Middle frontal gyrus (tissue), 1 donor: ENCODE results near the gene SCGB1D4.
"Not testable (repeated sequence)": the region's sequence is repeated elsewhere in the genome, so short reads cannot be mapped to it uniquely, and the experiment has no call there.

Source experiments
- DNase-seq: peaks from one replicate; pipeline ENCODE4 v3.0.0-alpha.2; 2015; ENCODE audit warnings: low spot score; ENCODE audit errors: extremely low spot score

SCGB1D4 gene

GRCh38 chr11:62298975-62299374, at the start of gene SCGB1D4:
Gene SCGB1D4 (minus strand): TSS chr11:62299075. CDS start chr11:62299010, 65 bp downstream.
- no peak for DNase-seq

- DNase-seq, result no peak
Observed at GRCh38 chr11:62345861-62346260, 47.0 kb upstream of the SCGB1D4 start.

GRCh38 chr11:62344210-62344609, 45.3 kb upstream of the SCGB1D4 start:
- no peak for DNase-seq

- DNase-seq, result not testable (repeated sequence)
Observed at GRCh38 chr11:62343646-62344190, 44.8 kb upstream of the SCGB1D4 start.

GRCh38 chr11:62341588-62341987, 42.7 kb upstream of the SCGB1D4 start:
- DNase-seq, result no peak

GRCh38 chr11:62340269-62340901, 41.5 kb upstream of the SCGB1D4 start:
- DNase-seq, result peak; percentile 72

- DNase-seq, result no peak
Observed at GRCh38 chr11:62338218-62338617, 39.3 kb upstream of the SCGB1D4 start.

GRCh38 chr11:62337303-62338181, 38.7 kb upstream of the SCGB1D4 start, which contains the start of gene ASRGL1:
Gene ASRGL1 (plus strand): TSS chr11:62337448. CDS start chr11:62337978, 530 bp downstream.
- DNase-seq, result peak; percentile 83

GRCh38 chr11:62336949-62337302, 38.1 kb upstream of the SCGB1D4 start:
- not testable (repeated sequence) for DNase-seq

- no peak for DNase-seq
Observed at GRCh38 chr11:62333768-62334167, 34.9 kb upstream of the SCGB1D4 start.

- DNase-seq, result not testable (repeated sequence)
Observed at GRCh38 chr11:62331264-62331663, 32.4 kb upstream of the SCGB1D4 start.

- DNase-seq, result not testable (repeated sequence)
Observed at GRCh38 chr11:62327541-62327940, 28.7 kb upstream of the SCGB1D4 start.

- not testable (repeated sequence) for DNase-seq
Observed at GRCh38 chr11:62326719-62327118, 27.8 kb upstream of the SCGB1D4 start.

- DNase-seq, result not testable (repeated sequence)
Observed at GRCh38 chr11:62325781-62326180, 26.9 kb upstream of the SCGB1D4 start.

- no peak for DNase-seq
Observed at GRCh38 chr11:62324731-62325556, 26.1 kb upstream of the SCGB1D4 start.

GRCh38 chr11:62322524-62322923, 23.6 kb upstream of the SCGB1D4 start:
- DNase-seq, result no peak

GRCh38 chr11:62315431-62315830, 16.6 kb upstream of the SCGB1D4 start:
- no peak for DNase-seq

- DNase-seq, result no peak
Observed at GRCh38 chr11:62309991-62310390, 11.1 kb upstream of the SCGB1D4 start.

- no peak for DNase-seq
Observed at GRCh38 chr11:62307950-62308349, 9.1 kb upstream of the SCGB1D4 start.

GRCh38 chr11:62306227-62306626, 7.4 kb upstream of the SCGB1D4 start:
- no peak for DNase-seq

- no peak for DNase-seq
Observed at GRCh38 chr11:62295504-62295903, 3.4 kb downstream of the SCGB1D4 start.
